DMS 273 (cell line): ENCODE measurements around the gene VPS33B.
"Not testable (repeated sequence)": the region's sequence is repeated elsewhere in the genome, so short reads cannot be mapped to it uniquely, and the experiment has no call there.

Experiments used
- DNase-seq: peaks from one replicate; lab custom pipeline; 2025; ENCODE audit not compliant: unreplicated experiment; lab: John Stamatoyannopoulos, UW

The VPS33B gene

DNA sequence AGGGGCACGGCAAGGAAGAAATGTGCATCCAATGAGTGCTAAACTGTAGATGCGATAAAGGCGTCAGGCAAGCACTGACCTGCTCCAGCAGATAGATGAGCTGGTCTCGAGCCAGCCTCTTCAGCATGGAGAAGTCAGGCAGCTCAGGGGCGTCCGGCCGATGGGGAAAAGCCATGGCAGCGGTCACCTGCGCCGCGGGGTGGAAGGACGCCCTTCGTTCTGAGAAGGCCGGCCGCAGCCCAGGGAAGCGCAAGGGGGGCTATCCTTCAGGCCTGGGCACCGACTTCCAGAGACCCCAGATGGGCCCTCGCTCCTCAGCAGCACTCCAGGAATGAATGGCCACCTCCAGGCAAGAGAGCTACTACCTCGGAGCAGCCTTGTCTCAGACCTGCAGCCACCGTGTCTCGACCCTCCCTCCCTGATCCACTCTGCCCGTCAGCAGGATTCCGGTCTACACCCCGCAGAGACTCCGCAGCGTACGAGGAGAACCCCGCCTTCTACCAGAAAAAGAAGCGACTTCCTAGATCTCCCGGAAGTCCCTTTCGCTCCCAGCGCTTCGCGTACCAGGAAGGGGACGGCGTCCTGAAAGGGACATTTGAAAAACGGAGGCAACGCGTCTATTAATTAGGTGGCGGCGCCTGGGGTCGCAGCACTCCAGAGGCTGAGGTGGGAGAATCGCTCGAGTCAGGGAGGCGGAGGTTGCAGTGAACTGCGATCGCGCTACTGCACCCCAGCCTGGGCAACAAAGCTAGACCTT lies at the start of gene VPS33B:
VPS33B (minus strand) TSS at position 520 of the 757 bp plus-strand sequence; CDS start at position 175, 345 bp downstream.
- peak; percentile 90 for DNase-seq

DNA sequence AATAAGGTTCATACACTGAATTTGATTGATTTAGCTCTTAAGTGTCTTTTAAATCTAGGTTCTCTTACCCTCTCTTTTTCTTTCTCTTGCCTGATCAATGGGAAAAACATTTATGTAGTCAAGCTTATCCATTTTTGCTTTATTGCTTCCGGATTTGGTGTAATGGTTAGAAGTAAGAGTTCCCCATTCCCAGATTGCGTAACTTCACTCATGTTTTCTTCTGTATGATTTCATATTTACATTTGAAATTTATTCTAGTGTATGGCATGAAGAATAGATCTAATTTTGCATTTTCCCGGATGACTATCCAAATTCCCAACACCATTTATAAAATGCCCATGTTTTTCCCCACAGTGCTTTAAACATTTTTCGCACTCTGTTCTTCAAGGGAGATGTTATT lies 49.8 kb upstream of the VPS33B start:
- no peak for DNase-seq

GRCh38 chr15:91070872-91071271 lies 48.5 kb upstream of the VPS33B start:
- no peak for DNase-seq

DNA sequence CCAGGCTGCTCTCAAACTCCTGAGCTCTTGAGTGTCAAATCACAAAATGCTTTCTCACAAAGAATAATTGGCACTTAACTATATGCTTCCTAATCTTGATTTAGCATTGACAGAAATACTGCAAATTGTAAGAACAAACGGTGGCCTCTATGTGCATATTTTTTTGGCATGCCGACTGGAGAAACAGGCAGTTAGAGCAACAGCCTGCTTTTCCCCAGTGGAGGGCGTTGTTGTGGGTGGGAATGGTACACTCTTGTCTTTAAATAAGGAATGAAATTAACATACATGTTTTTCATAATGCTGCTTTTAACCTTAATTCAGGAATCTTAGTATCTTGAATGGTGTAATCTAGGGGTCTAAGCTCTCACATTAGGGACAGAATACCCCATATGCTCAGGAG lies 46.6 kb upstream of the VPS33B start:
- DNase-seq = peak; percentile 10

DNA sequence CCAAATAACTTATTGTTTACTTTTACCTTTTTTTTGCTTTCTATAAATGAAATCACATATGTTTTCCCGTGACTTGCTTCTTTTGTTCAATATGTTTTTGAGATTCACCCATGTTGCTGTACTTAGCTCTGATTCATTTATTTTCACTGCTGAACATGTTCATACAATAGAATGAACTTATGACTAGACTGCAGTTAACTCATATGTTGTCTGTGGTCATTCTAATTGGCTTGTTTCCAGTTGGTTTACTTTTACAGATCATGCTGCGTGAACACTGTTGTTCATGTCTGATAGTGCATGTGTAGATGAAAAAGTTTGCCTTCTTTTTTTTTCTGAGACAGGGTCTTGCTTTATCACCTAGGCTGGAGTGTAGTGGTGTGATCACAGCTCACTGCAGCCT lies 46.0 kb upstream of the VPS33B start:
- no peak for DNase-seq

GRCh38 chr15:91067036-91067435 lies 44.6 kb upstream of the VPS33B start:
- no peak for DNase-seq

GRCh38 chr15:91065505-91065904 lies 43.1 kb upstream of the VPS33B start:
- no peak for DNase-seq

GRCh38 chr15:91061997-91062396 lies 39.6 kb upstream of the VPS33B start:
- DNase-seq = no peak

DNA sequence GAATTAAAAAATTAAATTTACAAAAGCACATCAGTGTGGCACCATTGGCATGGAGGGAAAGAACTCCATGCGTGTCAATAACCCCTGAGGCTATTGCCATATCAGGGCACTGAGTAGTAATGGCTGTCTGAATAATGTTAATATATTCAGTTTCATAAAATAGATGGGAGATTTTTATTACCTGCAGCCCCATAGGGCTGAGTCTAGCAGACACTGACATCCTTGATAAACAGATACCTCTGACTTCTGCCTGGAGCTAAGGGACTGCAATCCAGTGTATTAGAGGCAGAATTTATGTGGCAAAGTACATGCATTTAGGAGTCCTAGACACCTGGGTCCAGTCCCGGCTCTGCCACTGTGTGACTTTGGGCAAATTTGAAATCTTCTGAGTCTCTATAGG lies 38.8 kb upstream of the VPS33B start:
- DNase-seq = no peak

- peak; percentile 91 for DNase-seq
These were observed 33.3 kb upstream of the VPS33B start for GRCh38 chr15:91055548-91056331.

- DNase-seq = no peak
These were observed 32.4 kb upstream of the VPS33B start for GRCh38 chr15:91054816-91055215.

GRCh38 chr15:91051248-91051647 lies 28.9 kb upstream of the VPS33B start:
- DNase-seq = no peak

- no peak for DNase-seq
These were observed 27.7 kb upstream of the VPS33B start for GRCh38 chr15:91050128-91050455.

- peak; percentile 80 for DNase-seq
These were observed 27.2 kb upstream of the VPS33B start for GRCh38 chr15:91049378-91050127.

GRCh38 chr15:91047545-91048199 lies 25.3 kb upstream of the VPS33B start:
- peak; percentile 60 for DNase-seq

DNA sequence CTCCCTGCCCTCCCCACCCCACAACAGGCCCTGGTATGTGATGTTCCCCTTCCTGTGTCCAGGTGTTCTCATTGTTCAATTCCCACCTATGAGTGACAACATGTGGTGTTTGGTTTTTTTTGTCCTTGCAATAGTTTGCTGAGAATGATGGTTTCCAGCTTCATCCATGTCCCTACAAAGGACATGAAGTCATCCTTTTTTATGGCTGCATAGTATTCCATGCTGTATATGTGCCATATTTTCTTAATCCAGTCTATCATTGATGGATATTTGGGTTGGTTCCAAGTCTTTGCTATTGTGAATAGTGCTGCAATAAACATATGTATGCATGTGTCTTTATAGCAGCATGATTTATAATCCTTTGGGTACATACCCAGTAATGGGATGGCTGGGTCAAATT lies 23.7 kb upstream of the VPS33B start:
- DNase-seq = not testable (repeated sequence)

DNA sequence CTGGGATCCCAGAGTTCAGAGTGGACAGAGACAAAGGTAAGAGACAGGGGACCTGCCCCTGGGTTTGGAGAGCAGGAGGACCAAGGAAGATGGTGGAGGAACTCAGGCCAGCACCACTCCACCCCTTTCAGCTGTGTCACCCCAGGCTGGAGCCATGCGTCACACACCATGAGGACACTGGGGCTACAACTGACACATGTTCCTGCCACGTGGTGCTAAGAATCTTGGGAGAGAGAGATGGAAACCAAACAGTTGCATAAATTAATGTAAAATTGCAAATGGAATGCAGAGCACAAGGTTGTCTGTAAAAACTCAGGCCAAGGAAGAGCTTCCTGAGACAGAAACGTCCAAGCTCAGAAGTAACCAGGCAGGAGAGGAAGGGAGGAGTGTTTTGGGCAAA lies 22.7 kb upstream of the VPS33B start:
- no peak for DNase-seq

- DNase-seq = no peak
These were observed 20.9 kb upstream of the VPS33B start for GRCh38 chr15:91043202-91043874.

GRCh38 chr15:91040856-91041255 lies 18.5 kb upstream of the VPS33B start:
- no peak for DNase-seq

GRCh38 chr15:91039996-91040395 lies 17.6 kb upstream of the VPS33B start:
- DNase-seq = no peak
